Ovary (tissue), 3 donors: ENCODE measurements around the gene METTL13.

Experiments used
- CTCF ChIP-seq, 3 donors: fragments of 450-650 bp in 2 of 3; fragments of 200-600 bp in 1 of 3; IDR thresholded peaks; one replicate each; pipeline versions ENCODE4 v1.5.1 to v1.8.0; 2016 to 2022; ENCODE audit warnings: antibody characterized with exemption in 3 of 3, mild to moderate bottlenecking in 1 of 3
- EP300 ChIP-seq: sonication (generic); formaldehyde crosslinking; IDR thresholded peaks from one replicate; pipeline ENCODE4 v1.6.1; 2017; ENCODE audit warnings: antibody characterized with exemption
- donor health status: DM: no; HTN: no; CAD: no.

GRCh38 chr1:171780583-171781175 lies 781 bp upstream of the METTL13 start:
- TF ChIP-seq CTCF (IDR thresholded peaks at IDR 0.05) = peak in 1 of 3 donors; percentile 24
- no peak for TF ChIP-seq EP300
